HG03354 (cell line): ENCODE results near the gene IL36B.

Source experiments
- ATAC-seq: cut with Tn5 transposase; IDR thresholded peaks from one replicate; pipeline ENCODE4 v1.9.1; 2021; ENCODE audit warnings: mild to moderate bottlenecking; ENCODE audit not compliant: unreplicated experiment, poor library complexity, severe bottlenecking

The IL36B gene

DNA sequence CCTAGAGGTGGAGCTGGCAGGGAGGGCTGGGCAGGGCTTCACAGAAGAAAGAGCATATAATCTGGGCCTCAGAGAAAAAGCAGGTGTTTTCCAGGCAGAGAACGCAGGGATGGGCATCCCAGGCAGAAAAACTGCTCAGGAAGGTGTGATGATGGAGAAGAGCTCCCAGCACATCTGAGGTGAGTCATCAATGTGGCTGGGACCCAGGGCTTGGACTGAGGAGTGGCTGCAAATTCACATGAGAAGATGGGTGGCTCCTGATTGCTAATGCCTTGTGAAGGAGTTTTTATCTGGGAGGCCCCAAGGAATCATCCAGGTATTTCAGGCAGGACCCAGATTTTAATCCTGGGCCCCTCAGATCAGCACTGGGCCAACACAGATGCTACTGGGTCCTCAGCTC lies 25.3 kb upstream of the IL36B start:
- no peak for ATAC-seq

DNA sequence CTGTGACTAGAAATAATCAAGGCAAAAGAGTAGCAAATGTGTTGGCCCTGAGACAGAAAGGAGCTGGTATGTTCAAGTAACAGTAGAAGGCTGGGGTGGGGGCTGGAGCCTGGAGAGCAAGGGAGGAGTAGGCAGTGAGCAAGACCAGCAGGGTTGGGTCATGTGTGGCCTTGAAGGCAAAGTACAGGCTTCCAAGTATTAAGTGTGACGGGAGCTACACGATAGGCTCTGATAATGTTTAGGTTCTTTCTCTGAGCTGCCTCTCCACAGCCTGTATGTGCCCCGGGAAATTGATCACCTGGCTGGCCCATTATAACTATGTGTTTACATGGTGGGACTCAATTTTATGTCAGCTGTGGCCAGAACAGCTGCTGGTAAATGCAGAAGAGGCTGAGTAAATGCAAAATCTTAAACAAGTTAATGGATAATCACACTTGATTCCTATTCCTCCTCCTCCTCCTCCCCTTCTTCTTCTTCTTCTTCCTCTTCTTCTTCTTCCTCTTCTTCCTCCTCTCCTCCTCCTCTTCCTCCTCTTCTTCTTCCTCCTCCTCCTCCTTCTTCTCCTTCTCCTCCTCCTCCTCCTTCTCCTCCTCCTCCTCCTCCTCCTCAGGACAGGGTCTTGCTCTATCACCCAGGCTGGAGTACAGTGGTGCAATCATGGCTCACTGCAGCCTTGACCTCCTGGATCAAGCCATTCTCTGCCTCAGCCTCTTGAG lies 24.4 kb upstream of the IL36B start:
- ATAC-seq, result no peak

DNA sequence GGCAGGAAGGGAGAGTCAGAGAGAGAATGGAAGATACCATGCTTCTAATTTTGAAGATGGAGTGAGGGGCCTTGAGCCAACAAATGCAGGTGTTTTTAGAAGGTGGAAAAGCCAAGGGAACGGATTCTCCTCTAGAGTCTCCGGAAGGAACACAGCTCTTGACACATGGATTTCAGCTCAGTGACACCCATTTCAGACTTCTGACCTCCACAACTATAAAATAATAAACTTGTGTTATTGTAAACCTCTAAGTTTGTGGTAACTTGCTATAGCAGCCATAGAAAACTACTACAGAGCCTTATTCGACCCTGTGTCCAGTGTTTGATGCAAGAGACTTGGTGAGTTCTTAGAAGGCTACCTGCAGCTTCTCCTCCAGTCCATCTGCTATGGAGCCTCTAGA lies 22.9 kb upstream of the IL36B start:
- ATAC-seq, result no peak

DNA sequence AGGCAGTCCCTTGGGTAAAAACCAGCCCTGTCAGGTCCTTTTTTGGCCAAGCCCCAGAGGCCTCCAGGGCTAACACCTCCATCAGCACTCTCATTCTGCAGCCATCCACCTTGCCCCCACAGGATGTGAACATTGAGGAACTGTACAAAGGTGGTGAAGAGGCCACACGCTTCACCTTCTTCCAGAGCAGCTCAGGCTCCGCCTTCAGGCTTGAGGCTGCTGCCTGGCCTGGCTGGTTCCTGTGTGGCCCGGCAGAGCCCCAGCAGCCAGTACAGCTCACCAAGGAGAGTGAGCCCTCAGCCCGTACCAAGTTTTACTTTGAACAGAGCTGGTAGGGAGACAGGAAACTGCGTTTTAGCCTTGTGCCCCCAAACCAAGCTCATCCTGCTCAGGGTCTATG lies 22.4 kb upstream of the IL36B start:
- no peak for ATAC-seq

DNA sequence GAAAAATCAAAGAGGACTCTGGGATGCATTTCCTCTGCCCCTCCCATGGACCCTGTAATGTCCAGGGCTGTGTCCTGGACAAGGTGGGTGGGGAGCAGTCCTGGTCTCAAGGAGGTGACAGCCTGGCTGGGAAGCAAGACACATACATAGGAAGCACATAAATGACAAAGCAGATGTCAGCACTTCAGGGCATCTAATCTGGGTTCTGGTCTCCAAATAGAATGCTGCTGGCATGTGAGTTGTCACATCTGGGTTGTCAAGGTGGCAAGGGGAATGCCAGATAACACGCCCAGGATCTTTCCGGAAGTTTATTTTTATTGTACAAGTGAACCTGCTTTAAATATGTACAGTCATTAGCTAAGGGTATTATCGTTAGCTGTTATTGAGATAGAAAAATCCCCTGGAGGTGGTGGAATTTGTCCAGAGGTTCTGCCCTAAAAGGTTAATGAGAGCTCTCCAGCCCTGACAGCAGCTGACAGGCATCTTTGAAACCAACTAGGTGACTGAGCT lies 20.7 kb upstream of the IL36B start:
- ATAC-seq, result no peak

DNA sequence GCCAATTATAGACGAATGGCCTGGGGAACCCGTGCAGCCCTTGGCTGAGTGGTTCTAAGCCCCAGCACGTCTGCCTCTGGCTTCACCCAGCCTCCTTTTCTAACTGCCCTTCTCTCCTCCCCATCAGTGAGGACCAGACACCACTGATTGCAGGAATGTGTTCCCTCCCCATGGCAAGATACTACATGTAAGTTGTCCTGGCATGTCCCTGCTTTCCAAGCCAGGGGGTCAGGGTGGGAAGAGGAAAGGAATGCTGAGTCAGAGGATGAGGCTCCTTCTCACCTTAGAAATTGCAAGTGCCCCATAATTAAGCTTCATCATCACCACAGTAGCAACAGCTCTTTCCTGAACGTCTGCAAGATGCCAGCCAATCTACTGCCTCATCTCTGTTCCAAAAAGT lies 19.9 kb upstream of the IL36B start:
- ATAC-seq, result no peak

DNA sequence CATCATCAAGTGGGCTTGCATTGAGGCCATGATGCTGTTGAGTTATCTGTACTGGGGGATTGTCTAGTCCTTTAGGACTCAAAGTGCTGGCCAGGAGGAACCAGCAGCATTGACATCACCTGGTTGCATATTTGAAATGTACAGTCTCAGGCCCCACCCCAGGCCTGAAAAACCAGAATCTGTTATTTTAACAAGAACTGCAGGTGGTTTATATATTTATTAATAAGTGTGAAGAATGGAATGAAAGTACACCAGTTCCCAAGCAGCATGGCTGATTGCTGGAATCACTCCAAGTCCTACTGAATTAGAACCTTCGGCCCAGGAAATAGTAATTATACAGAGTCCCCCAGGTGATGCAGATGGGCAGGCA lies 17.9 kb upstream of the IL36B start:
- ATAC-seq, result no peak

DNA sequence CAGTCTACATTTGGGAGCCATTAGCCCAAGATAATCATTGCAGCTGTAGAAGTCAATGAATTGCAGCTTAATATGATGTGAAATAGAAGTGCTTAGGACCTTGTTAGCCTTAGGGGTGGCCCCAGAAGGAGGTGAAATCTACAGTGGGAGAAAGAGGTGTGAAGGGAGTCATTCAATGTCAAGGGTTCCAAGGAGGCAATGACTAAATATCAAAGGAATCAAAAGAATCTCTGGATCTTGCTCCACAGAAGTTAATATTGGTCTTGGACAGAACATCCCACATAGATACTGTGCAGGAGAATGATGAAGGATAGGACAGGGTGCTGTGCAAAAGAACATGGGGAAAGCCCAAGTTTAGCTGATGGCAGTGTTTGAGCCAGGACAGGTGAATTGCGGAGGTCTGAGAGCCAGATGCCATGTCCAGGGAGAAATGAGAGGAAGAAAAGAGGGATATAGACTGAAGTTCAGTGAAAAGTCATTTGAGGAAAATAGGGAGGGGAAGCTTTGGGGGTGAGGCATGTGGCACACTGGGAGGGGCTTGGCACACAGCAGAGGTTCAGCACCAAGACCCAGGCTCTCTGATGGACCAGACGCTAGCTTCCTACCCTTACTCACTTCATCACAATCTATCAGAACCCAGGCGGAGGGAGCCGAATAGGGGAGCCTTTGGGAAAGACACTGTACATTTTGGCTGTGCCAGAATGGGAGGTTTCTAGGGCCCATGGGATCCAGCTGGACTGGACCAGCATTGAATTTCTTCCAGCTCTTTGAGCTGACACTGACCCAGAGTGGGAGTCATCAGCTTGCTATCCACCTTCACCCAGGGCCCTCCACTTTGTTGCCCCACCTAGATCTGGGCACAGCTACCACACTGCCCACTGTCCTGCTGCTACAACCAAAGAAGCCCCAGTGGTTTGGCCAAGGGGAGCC lies 17.3 kb upstream of the IL36B start:
- ATAC-seq, result no peak

DNA sequence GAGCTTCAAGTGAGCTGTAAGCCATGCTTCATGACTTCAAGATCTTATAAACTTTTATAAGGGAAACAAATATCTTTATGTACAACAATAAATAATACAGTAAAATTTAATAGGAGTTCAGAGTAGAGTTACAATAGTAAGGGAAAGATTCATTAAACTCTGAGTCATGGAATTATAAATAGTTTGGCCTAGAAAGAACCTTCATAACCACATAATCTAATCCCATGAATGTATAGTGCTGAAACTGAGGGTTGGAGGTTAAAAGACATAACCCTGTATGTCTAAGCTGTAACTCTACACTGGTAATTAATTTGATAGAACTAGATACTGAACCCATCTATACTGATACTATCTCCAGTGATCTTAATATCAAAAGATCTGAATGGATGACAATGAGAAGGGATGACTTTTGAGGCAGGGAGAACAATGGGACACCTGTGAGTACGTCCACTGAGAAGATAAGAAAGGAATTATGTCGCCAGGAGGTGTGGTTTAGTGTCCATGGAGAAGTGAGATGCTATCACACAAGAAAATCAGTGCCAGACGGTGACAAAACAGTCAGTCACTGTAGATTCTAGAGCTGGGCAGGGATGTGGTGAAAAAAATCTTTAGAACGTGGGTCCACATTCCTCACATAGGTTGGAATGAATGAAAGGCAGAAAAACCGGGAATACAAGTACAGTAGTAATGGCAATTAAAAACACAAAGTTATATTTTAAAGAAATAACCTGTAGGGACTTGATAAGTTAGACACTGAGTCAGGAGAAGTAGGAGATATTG lies 16.2 kb upstream of the IL36B start:
- no peak for ATAC-seq

DNA sequence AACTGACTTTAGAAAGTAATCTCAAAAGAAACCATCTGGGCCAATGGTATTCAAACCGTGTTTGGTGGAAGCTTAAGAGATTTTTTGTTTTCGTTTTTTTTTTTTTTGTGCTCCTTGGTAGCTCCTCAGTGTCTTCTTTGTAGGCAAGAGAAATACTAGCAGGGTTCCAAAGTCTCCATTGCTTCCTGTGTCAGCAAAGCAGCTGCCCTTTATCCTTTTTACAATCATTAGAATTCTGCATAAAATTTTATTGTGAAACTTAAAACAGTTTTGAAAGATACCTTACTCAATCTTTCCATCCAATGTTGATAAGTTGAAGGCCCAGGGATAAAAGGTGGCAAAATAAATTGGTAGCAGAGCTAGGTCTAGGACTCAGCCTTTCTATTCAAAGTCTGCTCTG lies 15.6 kb upstream of the IL36B start:
- ATAC-seq, result no peak

DNA sequence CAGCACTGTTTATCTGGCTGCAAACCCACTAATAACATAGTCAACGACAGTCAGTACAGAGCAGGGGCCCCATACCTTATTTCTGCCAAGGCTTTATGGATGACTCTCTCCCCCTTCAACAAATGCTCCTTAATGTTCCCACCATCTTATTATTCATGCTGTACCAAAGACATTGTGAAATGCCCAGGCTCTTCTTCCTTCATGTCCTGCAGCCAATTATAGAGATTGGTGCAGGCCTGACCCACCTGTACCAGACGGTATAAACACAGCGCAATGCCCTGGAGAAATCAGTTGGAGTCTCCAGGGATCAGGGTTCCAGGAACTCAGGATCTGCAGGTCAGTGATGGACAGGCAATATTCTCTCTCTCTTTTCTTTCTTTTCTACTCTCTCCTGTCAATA lies 15.0 kb upstream of the IL36B start, which contains the start of gene IL1F10:
IL1F10 (plus strand) TSS at position 290 of the 400 bp plus-strand sequence. CDS start 4,769 bp downstream, outside the sequence.
- ATAC-seq, result no peak

DNA sequence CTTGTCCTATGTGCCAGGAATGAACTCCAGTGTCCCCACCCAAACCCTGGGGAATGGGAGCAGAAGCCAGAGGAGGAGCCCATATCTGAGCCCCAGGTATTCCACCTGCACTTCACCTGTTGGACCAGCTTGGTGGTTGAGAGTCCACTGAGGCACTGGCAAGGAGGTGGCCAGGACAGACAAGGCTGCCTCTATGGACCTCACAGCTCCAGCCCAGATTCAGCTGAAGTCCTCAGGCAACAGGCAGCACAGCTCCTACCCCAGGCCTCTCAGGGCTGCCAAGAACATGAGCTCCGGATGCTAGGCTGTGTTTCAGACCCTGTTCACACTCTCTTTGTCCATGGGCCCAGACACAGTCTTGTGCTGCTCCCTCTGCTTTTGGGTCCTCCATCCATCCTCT lies 12.2 kb upstream of the IL36B start:
- ATAC-seq, result no peak

DNA sequence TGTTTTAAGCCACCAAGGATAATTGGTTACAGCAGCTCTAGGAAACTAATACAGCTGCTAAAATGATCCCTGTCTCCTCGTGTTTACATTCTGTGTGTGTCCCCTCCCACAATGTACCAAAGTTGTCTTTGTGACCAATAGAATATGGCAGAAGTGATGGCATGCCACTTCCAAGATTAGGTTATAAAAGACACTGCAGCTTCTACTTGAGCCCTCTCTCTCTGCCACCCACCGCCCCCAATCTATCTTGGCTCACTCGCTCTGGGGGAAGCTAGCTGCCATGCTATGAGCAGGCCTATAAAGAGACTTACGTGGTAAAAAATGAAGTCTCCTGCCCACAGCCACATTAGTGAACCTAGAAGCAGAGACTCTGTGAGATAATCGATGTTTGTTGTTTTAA lies 11.6 kb upstream of the IL36B start:
- ATAC-seq, result no peak

DNA sequence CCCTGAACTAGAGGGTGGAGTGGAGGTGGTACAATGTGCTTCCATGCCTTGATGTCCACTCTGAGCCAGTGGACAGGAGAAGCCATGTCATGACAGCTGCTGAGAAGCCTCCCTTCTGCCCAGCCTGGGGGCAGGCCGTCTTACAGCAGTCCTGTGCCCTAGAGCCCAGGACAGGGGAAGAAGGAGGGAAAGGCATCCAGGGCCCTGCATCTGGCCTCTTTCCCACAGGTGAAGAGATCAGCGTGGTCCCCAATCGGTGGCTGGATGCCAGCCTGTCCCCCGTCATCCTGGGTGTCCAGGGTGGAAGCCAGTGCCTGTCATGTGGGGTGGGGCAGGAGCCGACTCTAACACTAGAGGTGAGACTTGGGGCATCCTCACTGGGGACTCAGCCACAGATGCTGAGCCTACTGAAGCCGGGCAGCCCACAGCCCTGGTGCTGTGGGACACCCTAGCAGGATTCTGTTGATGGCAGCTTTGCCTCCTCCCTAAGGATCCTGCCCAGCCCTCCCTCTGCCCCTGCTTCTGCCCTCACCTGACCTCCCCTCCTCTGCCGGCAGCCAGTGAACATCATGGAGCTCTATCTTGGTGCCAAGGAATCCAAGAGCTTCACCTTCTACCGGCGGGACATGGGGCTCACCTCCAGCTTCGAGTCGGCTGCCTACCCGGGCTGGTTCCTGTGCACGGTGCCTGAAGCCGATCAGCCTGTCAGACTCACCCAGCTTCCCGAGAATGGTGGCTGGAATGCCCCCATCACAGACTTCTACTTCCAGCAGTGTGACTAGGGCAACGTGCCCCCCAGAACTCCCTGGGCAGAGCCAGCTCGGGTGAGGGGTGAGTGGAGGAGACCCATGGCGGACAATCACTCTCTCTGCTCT lies 9.5 kb upstream of the IL36B start:
- no peak for ATAC-seq

DNA sequence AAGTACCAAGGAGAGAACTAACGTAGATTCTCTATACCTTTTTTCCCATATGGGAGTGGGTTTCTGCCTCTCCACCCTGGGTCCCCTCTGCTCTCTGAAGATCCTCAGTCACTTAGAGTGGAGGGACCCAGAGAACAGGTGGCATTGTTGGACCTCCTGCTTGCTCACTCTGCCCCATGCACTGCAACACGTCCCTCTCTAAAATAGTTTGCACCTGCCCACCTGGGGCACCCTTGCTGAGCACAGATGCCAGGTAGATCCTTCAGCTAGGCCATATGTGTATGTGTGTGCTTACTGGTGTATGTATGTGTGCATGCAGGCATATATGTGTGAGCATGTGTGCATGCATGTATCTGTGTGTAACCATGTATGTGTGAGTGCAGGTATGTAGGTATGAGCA lies 8.6 kb upstream of the IL36B start:
- no peak for ATAC-seq

DNA sequence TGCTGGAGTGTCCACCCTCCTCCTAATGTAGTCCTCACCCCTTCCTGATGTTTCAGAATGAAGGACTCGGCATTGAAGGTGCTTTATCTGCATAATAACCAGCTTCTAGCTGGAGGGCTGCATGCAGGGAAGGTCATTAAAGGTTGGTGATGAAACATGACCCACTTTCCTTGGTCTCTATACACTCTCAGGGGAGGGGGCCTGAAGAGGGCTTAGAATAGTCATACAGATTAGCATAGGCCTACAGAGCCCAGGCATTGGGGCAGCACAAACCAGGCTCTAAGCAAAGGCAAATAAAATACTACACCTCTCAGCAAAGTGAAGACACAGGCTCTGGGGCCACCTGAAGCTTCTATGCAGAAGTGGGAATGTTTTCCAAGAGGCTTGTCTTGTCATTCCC lies 8.1 kb upstream of the IL36B start:
- ATAC-seq, result no peak

DNA sequence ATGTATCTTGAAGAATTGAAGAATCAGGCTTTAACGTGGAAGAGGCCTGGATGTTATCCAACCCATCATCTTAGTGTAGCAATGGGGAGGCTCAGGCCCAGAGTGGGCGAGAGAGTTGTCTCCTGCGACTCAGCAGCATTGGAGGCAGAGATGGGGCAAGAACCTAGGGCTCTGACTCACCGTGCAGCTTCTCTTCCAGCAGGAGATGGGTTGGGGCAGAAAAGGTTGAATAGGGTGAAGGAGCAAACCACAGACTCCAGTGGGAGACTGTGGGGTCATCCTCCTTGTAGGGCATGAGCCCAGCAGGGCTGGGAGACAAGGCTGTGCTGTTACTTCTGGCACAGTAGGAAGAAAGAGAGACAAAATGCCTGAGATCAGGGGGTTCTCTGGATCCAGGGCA lies 7.7 kb upstream of the IL36B start:
- no peak for ATAC-seq

DNA sequence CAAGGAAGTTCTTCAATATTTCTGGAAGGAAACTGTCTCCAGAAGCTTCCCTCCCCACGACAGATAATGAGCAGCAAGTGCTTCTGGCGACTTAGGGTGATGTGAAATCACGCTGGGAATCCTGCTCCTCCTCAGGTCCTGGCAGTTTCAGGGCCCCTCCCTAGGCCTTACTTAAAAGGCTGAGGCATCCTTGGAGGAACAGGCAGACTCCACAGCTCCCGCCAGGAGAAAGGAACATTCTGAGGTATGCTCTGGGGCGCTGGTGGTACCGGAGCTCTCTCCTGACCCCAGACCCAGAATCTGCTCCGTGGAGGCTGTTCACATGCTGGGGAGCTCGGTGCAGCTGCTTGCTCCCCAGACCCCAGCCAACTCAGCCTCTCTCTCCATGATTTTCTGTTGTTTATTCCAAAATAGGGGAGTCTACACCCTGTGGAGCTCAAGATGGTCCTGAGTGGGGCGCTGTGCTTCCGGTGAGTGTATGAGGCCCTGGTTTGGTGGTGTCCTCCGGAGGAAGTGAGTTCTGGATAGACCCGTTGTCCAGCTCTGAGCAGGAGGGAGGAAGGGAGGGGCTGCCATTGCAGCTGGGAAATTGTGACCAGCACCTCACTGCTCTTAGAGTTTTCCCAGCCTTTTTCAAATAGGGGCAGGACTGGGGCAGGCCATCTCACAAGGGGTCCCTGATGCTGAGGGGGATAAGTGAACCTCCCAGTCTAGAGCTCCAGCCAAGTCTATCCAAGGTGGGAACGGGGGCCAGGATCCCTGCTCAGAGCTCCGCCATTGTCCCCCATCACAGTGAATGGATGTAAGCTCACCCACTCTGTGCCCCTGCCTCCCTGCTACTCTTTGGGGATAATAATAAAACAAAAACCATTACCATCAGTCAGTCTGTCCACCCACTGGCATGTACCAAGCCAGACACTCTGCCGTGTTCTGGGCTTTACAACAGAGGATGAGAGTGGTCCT lies 6.6 kb upstream of the IL36B start, which contains the start of gene IL36RN:
IL36RN (plus strand) TSS at position 201 of the 963 bp plus-strand sequence; CDS start at position 442, 241 bp downstream.
- ATAC-seq, result no peak
